H1 (cell line): ENCODE results near the gene DCN. TPM values are rescaled to one million over a fixed set of nuclear protein-coding genes. Genes with fewer than 3 reads are reported as not detected.

Experiments used
- CHD7 ChIP-seq: fragments of 300-600 bp; sonication (generic); IDR thresholded peaks from 2 replicates; pipeline ENCODE4 v1.7.1; 2012; ENCODE audit warnings: low read length, moderate library complexity, mild to moderate bottlenecking, inconsistent platforms; ENCODE audit not compliant: insufficient replicate concordance
- E2F6 ChIP-seq: IDR thresholded peaks from 2 replicates; pipeline ENCODE4 v1.6.1; 2012; ENCODE audit warnings: inconsistent platforms
- HDAC2 ChIP-seq, 2 experiments: fragments of 300-600 bp in 1 of 2; sonication (generic) in 1 of 2; IDR thresholded peaks; 2 replicates each; pipeline ENCODE4 v1.6.1; 2011 to 2012; ENCODE audit warnings: low read depth in 2 of 2, low read length in 2 of 2, mild to moderate bottlenecking in 2 of 2, moderate library complexity in 2 of 2, borderline replicate concordance in 1 of 2, inconsistent platforms in 1 of 2
- KDM5A ChIP-seq: fragments of 200-600 bp; IDR thresholded peaks from 2 replicates; pipeline ENCODE4 v1.7.1; 2012; ENCODE audit warnings: mild to moderate bottlenecking, low read length, inconsistent platforms, mixed read lengths
- PHF8 ChIP-seq: fragments of 200-600 bp; sonication (generic); conservative IDR thresholded peaks from 2 replicates; pipeline ENCODE4 v1.7.1; 2012; ENCODE audit warnings: low read depth, mild to moderate bottlenecking, inconsistent platforms, low read length, moderate library complexity
- RFX5 ChIP-seq: IDR thresholded peaks from 2 replicates; pipeline ENCODE4 v1.6.1; 2011; ENCODE audit warnings: low read depth, low read length, improper control_type of control experiment, borderline replicate concordance
- SP1 ChIP-seq: IDR thresholded peaks from 2 replicates; pipeline ENCODE4 v1.6.1; 2011; ENCODE audit warnings: low read depth, low read length
- TAF7 ChIP-seq: optimal IDR thresholded peaks from 2 replicates; pipeline ENCODE3; 2011; ENCODE audit warnings: low read depth, mild to moderate bottlenecking, inconsistent platforms, low read length, moderate library complexity, borderline replicate concordance
- polyA plus RNA-seq, 7 experiments: library from polyadenylated mRNA; depleted of rRNA in 3 of 7; stranded (reverse) in 5 of 7; unstranded in 2 of 7; fragments of >200 nt in 5 of 7; fragments of 200-250 nt in 2 of 7; gene quantifications; 1 replicate in 5 of 7; 2 replicates in 1 of 7; 4 replicates in 1 of 7; pipeline versions ENCODE4 v1.2.1 to v1.2.3, GENCODE V29; 2011 to 2013; ENCODE audit warnings: missing spikeins in 2 of 7, mixed read lengths in 2 of 7
- total RNA-seq: library from RNA; stranded (reverse); fragmentation: NEBNext Ultra II Directional; extraction: Animal tissue kit (Norgen Biotek cat#: 25700); gene quantifications from 2 replicates; pipeline ENCODE4 v1.2.1, GENCODE V29; 2021

DCN gene
- total and polyA plus RNA-seq, 2 of the 8 experiments (the other 6 are each of a cell fraction or from before 2014, with no cell fraction given), result not detected

GRCh38 chr12:91091916-91092715 is 90.5 kb downstream of the DCN start (continued):
- TF ChIP-seq CHD7 (no peak), KDM5A (no peak), TAF7 (no peak), RFX5 (no peak), SP1 (no peak), E2F6 (no peak), PHF8 (no peak), HDAC2 (IDR thresholded peaks at IDR 0.05; ENCODE audit: borderline replicate concordance in 1 of 2, low read depth in 2 of 2, low read length in 2 of 2) (no peak)
